ENCODE results near the gene NUDT3. TPM values are rescaled to one million over a fixed set of nuclear protein-coding genes. Genes with fewer than 3 reads are reported as not detected.

NUDT3 gene
- total RNA-seq, 2 donors from 2014 or later = 22.8 to 24.7 TPM

GRCh38 chr6:34424200-34425131, 32.0 kb upstream of the NUDT3 start:
- H3K4me3 Mint-ChIP-seq = peak overlapping the region; percentile 99
- peaks cover 59% of the 10 kb centered on the region for H3K36me3 ChIP-seq (ENCODE audit: control insufficient read depth, insufficient read depth, low read length)
- no peak overlapping the region for H3K27ac ChIP-seq (ENCODE audit: low read depth, low read length)
- no peak for TF ChIP-seq CTCF (conservative IDR thresholded peaks at IDR 0.05)
- peaks cover 5% of the 10 kb centered on the region for H3K9me3 Mint-ChIP-seq
- no peaks in the 10 kb centered on the region for H3K9me3 ChIP-seq (ENCODE audit: control insufficient read depth, low read length)
- peaks cover 4% of the 10 kb centered on the region for H3K4me1 Mint-ChIP-seq
- peak overlapping the region; percentile 100 for H3K4me3 ChIP-seq (ENCODE audit: low read length)
- no peaks in the 10 kb centered on the region for H3K4me1 ChIP-seq (ENCODE audit: control insufficient read depth, insufficient read depth, low read length)
- H3K27me3 Mint-ChIP-seq (ENCODE audit: insufficient read depth) = no peaks in the 10 kb centered on the region
- WGBS, 2 experiments (ENCODE audit: insufficient coverage in 1 of 2, insufficient read length in 1 of 2) = 83 to 94% methylated on average over 13 to 18 of the region's 19 CpGs
- no peak for DNase-seq
- H3K27me3 ChIP-seq (ENCODE audit: control insufficient read depth, insufficient read depth, low read length, poor library complexity, severe bottlenecking) = no peaks in the 10 kb centered on the region
- H3K36me3 Mint-ChIP-seq (ENCODE audit: low read depth) = peaks cover 58% of the 10 kb centered on the region
- peak overlapping the region; percentile 100 for H3K9ac ChIP-seq (ENCODE audit: extremely low read depth, low read length, poor library complexity, severe bottlenecking)
- H3K27ac Mint-ChIP-seq = peak overlapping the region; percentile 100

DNA sequence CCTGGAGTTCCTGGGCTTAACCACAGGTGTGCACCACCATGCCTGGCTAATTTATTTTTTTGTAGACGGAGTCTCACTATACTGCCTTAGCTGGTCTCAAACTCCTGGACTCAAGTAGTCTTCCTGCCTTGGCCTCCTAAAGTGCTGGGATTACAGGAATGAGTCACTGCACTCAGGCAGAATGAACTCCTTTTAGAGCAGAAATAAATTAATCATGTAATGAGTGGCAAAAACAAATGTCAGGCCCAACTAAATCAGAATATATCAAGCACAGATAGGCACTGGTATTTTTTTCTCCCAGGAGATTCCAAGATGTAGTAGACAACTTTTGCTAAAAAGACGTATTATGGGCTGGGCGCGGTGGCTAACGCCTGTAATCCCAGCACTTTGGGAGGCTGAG, 30.8 kb upstream of the NUDT3 start:
- H3K9me3 Mint-ChIP-seq = no peaks in the 10 kb centered on the region
- no peaks in the 10 kb centered on the region for H3K27me3 ChIP-seq (ENCODE audit: control insufficient read depth, insufficient read depth, low read length, poor library complexity, severe bottlenecking)
- no peak overlapping the region for H3K27ac ChIP-seq (ENCODE audit: low read depth, low read length)
- H3K4me3 Mint-ChIP-seq = peak overlapping the region; percentile 99
- peaks cover 70% of the 10 kb centered on the region for H3K36me3 Mint-ChIP-seq (ENCODE audit: low read depth)
- TF ChIP-seq CTCF (conservative IDR thresholded peaks at IDR 0.05) = no peak
- peak overlapping the region; percentile 74 for H3K27ac Mint-ChIP-seq
- peaks cover 4% of the 10 kb centered on the region for H3K4me1 Mint-ChIP-seq
- WGBS, 2 experiments (ENCODE audit: insufficient coverage in 1 of 2, insufficient read length in 1 of 2) = 98 to 100% methylated on average over 1 to 5 of the region's 5 CpGs
- no peaks in the 10 kb centered on the region for H3K4me1 ChIP-seq (ENCODE audit: control insufficient read depth, insufficient read depth, low read length)
- no peaks in the 10 kb centered on the region for H3K9me3 ChIP-seq (ENCODE audit: control insufficient read depth, low read length)
- H3K36me3 ChIP-seq (ENCODE audit: control insufficient read depth, insufficient read depth, low read length) = peaks cover 71% of the 10 kb centered on the region
- no peak for DNase-seq
- no peak overlapping the region for H3K9ac ChIP-seq (ENCODE audit: extremely low read depth, low read length, poor library complexity, severe bottlenecking)
- no peaks in the 10 kb centered on the region for H3K27me3 Mint-ChIP-seq (ENCODE audit: insufficient read depth)
- peak overlapping the region; percentile 100 for H3K4me3 ChIP-seq (ENCODE audit: low read length)

GRCh38 chr6:34418367-34418766, 25.9 kb upstream of the NUDT3 start:
- no peak overlapping the region for H3K9ac ChIP-seq (ENCODE audit: extremely low read depth, low read length, poor library complexity, severe bottlenecking)
- 95 to 98% methylated on average over 5 of the region's 5 CpGs for WGBS, 2 experiments (ENCODE audit: insufficient coverage in 1 of 2, insufficient read length in 1 of 2)
- H3K4me3 Mint-ChIP-seq = no peak overlapping the region

More at GRCh38 chr6:34418367-34418766, 25.9 kb upstream of the NUDT3 start:
- Mint-ChIP-seq H3K9me3 (no peaks in the 10 kb centered on the region), H3K36me3 (ENCODE audit: low read depth) (peaks cover 85% of the 10 kb centered on the region), H3K27me3 (ENCODE audit: insufficient read depth) (no peaks in the 10 kb centered on the region), H3K4me1 (no peaks in the 10 kb centered on the region), H3K27ac (peak overlapping the region; percentile 19)
- TF ChIP-seq CTCF (conservative IDR thresholded peaks at IDR 0.05) = no peak
- Histone ChIP-seq H3K27me3 (ENCODE audit: control insufficient read depth, insufficient read depth, low read length, poor library complexity, severe bottlenecking) (no peaks in the 10 kb centered on the region), H3K36me3 (ENCODE audit: control insufficient read depth, insufficient read depth, low read length) (peaks cover 87% of the 10 kb centered on the region), H3K4me3 (ENCODE audit: low read length) (no peak overlapping the region), H3K9me3 (ENCODE audit: control insufficient read depth, low read length) (no peaks in the 10 kb centered on the region), H3K27ac (ENCODE audit: low read depth, low read length) (no peak overlapping the region), H3K4me1 (ENCODE audit: control insufficient read depth, insufficient read depth, low read length) (no peaks in the 10 kb centered on the region)
- no peak for DNase-seq
